HG03571 (cell line): Measurements from ENCODE around the gene SLC25A17.
A peak's percentile ranks its signal among the peaks of the same experiment; 100 is the strongest.
"Not testable (repeated sequence)": the region's sequence is repeated elsewhere in the genome, so short reads cannot be mapped to it uniquely, and the experiment has no call there.

ENCODE experiments used
- ATAC-seq: cut with Tn5 transposase; IDR thresholded peaks from one replicate; pipeline ENCODE4 v1.9.1; 2021; ENCODE audit not compliant: unreplicated experiment

The SLC25A17 gene

GRCh38 chr22:40819599-40820140, 524 bp upstream of the SLC25A17 start:
- ATAC-seq = no peak

DNA sequence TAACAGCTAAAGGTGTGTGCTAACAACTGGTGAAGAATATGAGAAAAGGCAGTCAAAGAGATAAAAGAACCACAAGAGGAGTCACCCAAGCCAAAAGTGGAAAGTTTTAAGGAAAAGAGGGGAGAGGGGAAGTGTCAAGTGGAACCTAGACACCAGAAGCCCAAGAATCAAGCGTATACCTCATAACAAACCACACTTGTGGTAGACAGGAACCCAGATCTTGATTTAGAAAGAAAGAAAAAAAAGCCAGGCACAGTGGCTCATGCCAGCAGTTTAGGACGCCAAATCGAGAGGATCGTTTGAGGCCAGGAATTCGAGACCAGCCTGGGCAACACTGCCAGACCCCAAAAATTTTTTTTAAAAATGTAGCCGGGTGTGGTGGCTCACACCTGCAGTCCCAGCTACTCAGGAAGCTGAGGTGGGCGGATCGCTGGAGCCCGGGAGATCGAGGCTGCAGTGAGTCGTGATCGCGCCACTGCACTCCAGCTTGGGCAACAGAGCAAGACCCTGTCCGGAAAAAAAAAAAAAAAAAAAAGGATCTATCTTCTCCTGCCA, 877 bp downstream of the SLC25A17 start:
- ATAC-seq = peak; percentile 5

DNA sequence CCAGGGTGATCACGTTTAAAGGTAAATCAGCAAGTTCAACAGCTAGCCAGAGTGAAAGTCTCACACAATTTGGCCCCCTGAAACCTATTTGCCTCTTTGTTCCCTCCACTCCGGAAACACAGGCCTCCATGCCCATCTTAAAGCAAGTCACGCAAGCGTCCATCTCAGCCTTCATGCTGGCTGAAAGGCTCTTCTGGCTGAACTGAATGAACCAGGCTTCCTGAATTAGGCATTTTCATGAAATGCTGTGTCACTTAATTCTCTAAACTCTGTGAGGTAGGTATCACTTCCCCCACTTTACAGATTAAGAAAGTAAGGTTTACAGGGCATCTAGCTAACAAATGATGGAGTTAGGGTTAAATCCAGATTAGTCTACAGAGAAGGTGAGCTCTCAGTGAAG, 1.4 kb downstream of the SLC25A17 start:
- ATAC-seq = no peak

GRCh38 chr22:40813912-40814315, 5.2 kb downstream of the SLC25A17 start:
- ATAC-seq = no peak

- ATAC-seq = no peak
Observed at GRCh38 chr22:40808018-40808841, 10.9 kb downstream of the SLC25A17 start.

DNA sequence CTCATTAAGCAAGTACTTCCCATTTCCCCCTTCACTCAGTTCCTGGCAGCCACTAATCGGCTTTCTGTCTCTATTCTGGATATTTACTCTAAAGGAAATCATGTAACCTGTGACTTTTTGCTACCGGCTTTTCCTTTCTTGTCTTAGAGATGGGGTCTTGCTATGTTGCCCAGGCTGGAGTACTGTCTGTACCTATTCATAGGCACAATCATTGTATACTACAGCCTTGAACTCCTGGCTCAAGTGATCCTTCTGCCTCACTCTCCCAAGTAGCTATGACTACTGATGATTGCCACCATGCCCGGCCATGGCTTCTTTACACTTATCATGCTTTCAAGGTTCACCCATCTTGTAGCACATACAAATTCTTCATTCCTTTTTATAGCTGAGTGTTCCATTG, 12.4 kb downstream of the SLC25A17 start:
- no peak for ATAC-seq

GRCh38 chr22:40805699-40806203, 13.4 kb downstream of the SLC25A17 start:
- ATAC-seq = no peak

DNA sequence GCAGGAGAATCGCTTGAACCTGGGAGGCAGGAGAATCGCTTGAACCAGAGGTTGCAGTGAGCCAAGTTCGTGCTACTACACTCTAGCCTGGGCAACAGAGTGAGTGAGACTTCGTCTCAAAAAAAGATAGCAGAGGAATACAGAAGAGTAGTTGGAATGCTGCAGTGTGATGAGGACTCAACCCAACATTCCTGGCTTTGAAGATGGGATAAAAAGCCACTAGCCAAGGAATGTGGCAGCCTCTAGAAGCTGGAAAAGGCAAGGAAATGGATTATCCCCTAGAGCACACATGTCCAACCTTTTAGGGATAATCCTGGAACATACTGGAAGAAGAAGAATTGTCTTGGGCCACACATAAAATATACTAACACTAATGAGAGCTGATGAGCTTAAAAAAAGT, 13.9 kb downstream of the SLC25A17 start:
- ATAC-seq = no peak

- no peak for ATAC-seq
Observed at GRCh38 chr22:40803321-40803720, 15.8 kb downstream of the SLC25A17 start.

GRCh38 chr22:40799008-40799407, 20.1 kb downstream of the SLC25A17 start:
- no peak for ATAC-seq

DNA sequence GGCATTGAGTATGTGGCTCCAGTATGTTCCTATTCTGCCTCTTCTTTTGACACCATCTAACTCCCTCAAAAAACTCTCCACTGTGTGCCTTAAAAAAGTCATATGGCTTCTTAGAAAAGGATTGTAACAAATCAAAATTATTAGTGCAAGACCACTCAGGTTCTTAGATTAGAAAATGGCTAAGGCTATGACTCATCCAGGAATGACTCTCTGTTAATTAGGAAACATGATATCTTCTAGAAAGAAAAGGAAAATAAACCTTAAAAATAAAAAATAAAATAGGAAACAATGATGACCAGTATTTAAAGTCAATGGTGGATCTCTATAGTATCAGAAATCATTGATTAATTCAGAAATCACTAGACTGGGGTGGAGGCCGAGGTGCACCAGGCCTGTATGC, 21.7 kb downstream of the SLC25A17 start:
- no peak for ATAC-seq

- no peak for ATAC-seq
Observed at GRCh38 chr22:40792451-40792850, 26.7 kb downstream of the SLC25A17 start.

DNA sequence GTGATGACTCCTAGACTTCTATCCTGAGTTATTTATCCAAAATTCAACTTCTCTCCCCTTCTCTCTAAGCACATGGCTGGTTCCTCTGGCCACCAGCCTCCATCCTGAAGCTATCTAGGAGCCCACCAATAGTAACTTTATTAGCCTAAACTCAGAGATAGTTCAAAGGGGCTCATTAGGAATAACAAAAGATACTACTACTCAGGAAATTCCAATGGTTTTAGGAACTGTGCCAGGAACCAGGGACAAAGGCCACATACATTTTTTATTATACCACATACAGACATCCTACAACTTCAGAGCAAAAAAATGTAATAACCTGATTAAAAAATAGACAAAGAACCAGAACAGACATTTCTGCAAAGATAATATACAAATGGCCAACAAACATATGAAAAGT, 27.9 kb downstream of the SLC25A17 start:
- ATAC-seq = no peak

- no peak for ATAC-seq
Observed at GRCh38 chr22:40789131-40789530, 30.0 kb downstream of the SLC25A17 start.

DNA sequence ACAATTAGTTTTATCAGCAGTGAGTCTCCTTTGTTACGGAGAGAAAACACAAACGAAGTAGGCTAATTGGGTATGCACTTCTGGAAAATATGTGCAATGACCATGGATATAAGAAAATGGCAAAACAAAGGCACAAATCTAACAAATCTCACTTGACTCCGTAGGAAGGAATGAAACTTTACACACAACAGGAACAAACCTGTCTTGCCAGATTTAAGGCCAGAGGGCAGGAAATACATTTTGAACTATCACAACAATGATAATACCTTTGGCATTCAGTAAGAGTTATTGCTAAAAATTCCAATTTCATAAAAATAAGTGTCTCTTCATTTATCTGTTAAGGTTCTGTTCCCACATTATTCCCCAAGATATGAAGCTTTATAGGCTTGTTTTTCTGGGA, 36.6 kb downstream of the SLC25A17 start:
- ATAC-seq = no peak

DNA sequence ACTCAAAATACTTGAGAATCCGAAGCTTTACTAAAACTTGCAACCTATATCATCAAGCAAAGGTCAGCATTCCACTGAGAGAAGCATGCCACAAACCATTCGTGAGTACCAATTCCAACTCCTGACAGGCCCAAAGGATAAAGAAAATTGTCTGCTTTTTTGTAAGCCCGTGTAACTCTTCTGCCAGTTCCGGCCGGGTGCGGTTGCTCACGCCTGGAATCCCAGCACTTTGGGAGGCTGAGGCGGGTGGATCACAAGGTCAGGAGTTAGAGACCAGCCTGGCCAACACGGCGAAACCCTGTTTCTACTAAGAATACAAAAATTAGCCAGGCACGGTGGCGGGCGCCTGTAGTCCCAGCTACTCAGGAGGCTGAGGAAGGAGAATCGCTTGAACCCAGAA, 37.4 kb downstream of the SLC25A17 start:
- ATAC-seq = not testable (repeated sequence)

DNA sequence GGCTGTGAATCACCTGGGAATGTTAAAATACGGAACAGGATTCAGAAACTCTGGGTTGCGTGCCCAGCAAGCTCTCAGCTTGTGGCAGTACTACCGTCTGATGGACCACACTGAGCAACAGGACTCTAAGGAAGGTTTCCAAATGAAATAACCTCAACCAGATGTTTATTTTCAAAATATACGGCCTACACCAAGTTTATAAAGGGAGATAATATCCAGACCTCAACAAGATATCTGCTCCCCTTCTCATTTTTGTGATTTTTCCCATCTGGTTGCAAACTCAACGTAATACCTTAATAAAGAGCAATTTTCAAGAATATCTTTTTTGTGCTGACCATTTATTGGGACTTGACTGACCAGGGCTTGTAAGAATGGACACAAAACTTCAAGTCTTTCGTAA, 49.4 kb downstream of the SLC25A17 start:
- no peak for ATAC-seq

DNA sequence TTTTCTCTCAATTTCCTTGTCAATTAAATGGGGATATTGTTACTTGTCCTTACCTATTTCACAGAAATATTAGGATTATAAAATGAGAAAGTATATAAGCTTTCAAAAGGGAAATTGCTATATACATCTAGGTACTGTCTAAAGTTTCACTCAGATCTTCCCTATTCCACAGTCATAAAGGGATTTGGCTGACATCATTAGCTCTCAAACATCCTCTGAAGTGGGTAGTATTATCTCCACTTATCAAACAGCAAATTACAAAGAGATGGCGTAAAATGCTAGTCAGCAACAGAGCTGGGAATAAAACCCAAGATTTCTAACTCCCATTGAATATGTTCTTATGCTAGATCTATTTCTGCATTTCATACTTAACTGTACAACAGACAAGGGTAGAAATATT, 50.9 kb downstream of the SLC25A17 start:
- no peak for ATAC-seq

DNA sequence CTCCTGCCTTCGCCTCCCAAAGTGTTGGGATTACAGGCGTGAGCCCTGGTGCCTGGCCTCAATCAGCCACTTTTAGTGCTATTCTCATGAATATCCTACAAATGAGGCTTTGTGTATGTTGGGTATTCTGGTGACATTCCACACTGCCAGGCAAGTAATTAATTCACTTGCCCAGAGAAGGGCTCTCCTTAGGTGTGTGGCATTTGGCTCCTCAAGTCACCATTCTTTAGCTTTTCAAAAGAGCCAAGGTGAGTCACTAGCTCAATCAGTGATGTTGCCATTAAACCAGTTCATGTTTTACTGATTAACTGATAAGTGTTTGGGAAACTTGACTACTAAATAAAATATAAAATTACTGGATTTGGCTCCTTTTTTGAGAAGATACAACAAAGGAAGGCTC, 52.2 kb downstream of the SLC25A17 start:
- no peak for ATAC-seq

DNA sequence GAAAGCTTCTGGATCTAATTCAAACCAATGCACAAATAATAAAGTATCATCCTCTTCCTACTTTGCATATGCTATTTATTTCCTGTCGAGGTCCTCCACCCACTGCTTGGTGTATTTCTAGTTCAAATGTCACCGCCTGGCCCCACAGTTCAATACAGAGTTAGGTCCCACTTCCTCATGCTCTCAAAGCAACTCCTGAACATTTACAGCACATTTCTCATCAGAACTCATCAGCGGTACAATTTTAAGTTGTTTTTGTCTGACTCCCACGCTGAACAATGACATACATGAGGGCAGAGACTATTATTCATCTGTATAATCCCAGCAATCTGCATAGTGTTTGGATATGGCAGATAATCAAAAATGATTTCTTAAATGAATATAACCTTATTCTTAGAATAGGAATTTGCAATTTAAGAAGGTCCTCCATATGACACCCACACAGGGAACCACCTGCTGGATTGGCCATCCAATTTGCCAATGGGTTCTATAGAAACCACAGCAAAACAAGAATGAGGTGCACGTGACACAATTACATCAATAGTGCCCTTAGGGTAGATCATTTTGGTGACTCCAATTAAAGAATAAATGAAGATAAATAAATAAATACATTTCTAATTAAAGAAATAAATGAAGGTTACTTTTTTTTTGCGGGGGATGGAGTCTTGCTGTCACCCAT, 54.2 kb downstream of the SLC25A17 start:
- no peak for ATAC-seq

DNA sequence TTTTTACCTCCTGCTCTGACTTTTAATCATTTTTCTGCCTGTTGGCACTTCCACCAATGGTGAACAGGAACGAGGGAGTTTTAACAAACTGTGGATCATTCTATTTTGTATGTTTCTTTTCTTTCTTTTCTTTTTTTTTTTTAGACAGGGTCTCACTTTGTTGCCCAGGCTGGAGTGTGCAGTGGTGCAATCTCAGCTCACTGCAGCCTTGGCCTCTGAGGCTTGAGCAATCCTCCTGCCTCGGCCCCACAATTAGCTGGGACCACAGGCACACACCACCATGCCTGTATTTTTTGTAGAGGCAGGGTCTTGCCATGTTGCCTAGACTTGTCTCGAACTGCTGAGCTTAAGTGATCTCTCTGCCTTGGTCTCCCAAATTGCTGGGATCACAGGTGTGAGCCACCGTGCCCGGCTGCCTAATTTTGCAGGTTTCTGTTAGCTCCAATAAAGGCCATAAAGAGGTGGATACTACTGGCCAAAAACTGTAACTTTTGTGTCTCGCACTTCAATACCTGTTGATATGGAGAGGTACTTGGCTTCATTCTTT, 59.8 kb downstream of the SLC25A17 start:
- no peak for ATAC-seq
